PC-9 (cell line): ENCODE measurements around the gene LIX1.

ENCODE experiments used
- CTCF ChIP-seq: fragments of 200-600 bp; sonication (generic); conservative IDR thresholded peaks from 2 replicates; pipeline ENCODE4 v1.6.1; 2017; ENCODE audit warnings: mixed run types, antibody characterized with exemption, mild to moderate bottlenecking, moderate library complexity
- EZH2 ChIP-seq: fragments of 200-600 bp; sonication (generic); IDR thresholded peaks from 2 replicates; pipeline ENCODE4 v1.8.0; 2017; ENCODE audit warnings: antibody characterized with exemption, low read depth

GRCh38 chr5:97087138-97087537 lies 55.3 kb downstream of the LIX1 start:
- TF ChIP-seq CTCF = no peak
- TF ChIP-seq EZH2 = no peak
